Kidney epithelial cell (primary cell): ENCODE results near the gene TUBB6. TPM values are rescaled to one million over a fixed set of nuclear protein-coding genes. Genes with fewer than 3 reads are reported as not detected.

ENCODE experiments used
- DNase-seq: peaks from one replicate; pipeline ENCODE4 v3.0.0-alpha.2; 2010; ENCODE audit warnings: low read depth
- H3K27me3 ChIP-seq: 2 replicates; pipeline ENCODE4 v1.6.0; 2011; ENCODE audit warnings: low read length; ENCODE audit not compliant: control insufficient read depth, insufficient read depth
- H3K36me3 ChIP-seq: 2 replicates; pipeline ENCODE4 v1.5.1; 2011; ENCODE audit warnings: low read length; ENCODE audit not compliant: control insufficient read depth, insufficient read depth
- H3K4me3 ChIP-seq: 2 replicates; pipeline ENCODE4 v1.5.1; 2011; ENCODE audit warnings: low read depth, mild to moderate bottlenecking, control low read depth, low read length
- CTCF ChIP-seq: IDR thresholded peaks from 2 replicates; pipeline ENCODE4 v1.5.1; 2011; ENCODE audit warnings: mild to moderate bottlenecking, moderate library complexity, low read length, control low read depth, inconsistent platforms; ENCODE audit not compliant: insufficient read depth, poor library complexity, severe bottlenecking
- total RNA-seq: library from RNA; depleted of rRNA; stranded (reverse); fragments of >200 nt; gene quantifications from 2 replicates; pipeline ENCODE4 v1.2.3, GENCODE V29; 2015

The TUBB6 gene
- total RNA-seq, 1 donor from 2014 or later: 387 TPM

DNA sequence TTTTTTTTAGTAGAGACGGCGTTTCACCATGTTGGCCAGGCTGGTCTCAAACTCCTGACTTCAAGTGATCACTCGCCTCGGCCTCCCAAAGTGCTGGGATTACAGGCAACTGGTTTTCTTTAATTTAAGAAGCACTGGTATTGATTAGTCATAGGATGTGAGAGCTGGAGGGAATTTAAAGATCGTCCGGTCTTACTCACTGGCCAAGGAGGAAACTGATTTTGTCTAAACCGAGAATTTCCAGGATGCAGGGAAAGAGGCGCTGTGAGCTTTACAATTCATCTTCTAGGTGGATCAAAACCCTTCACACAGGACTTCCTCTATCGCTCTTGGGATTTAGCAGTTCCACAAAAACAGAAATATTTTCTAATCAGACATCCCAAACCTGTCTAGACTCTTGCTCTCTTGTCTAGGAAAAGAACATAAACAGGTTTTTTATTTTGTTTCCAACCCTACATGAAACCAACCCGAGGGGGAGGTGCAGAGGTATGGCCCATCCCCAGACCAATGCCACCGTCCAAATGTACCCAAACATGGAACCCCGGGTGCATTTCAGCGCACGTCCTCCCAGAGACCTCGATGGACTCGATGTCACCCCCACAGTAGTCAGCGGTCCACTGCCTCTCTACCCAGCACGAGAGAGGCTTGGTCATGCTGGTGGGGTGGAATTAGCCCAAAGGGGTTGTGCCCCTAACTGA lies 12.5 kb upstream of the TUBB6 start:
- no peak for TF ChIP-seq CTCF
- DNase-seq: no peak
- H3K36me3 ChIP-seq: no peaks in the 10 kb centered on the region

GRCh38 chr18:12296087-12296403 lies 12.0 kb upstream of the TUBB6 start:
- Histone ChIP-seq H3K4me3 (no peak overlapping the region), H3K27me3 (no peaks in the 10 kb centered on the region), H3K36me3 (no peaks in the 10 kb centered on the region)
- no peak for DNase-seq
- no peak for TF ChIP-seq CTCF

More for the DNA sequence above, 12.5 kb upstream of the TUBB6 start:
- no peak overlapping the region for H3K4me3 ChIP-seq
- H3K27me3 ChIP-seq: no peaks in the 10 kb centered on the region

DNA sequence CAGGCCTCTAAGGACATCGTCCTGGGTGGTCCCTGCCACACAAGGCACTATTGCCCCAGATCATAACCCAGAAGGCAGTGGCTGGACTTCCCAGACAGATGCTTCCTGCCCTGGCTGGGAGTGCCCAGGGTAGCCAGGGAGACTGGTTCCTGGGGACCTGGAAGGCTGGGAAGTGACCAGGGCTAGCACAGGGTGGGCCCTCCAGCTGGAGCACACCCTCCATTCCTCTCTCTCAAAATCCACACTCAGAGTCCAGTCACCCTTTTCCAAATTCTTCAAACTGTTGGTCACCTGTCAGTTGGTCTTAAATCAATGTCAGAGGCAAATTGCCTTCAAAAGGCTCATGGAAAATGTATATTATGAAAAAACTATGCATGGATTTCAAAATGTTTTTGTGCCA lies 11.6 kb upstream of the TUBB6 start:
- no peak for DNase-seq
- Histone ChIP-seq H3K4me3 (no peak overlapping the region), H3K27me3 (no peaks in the 10 kb centered on the region), H3K36me3 (no peaks in the 10 kb centered on the region)
- no peak for TF ChIP-seq CTCF

DNA sequence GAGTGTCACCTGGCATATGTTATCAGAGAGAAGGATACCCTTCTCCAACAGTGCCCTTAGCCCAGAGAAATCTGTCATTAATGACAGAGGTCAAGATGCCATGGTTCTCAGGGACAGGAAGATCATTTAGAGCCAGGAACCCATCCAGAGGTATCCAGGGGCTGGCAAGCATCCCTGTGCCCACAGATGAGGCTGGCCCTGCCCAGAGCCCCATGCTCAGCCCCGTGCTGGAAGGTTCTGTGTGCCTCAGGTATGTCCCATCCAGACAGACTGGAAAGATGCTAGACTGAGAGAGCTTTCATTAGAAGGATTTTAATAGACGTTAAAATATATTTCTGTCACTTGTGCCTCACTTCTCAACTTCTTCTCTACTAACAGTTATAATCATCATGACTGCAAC lies 8.2 kb upstream of the TUBB6 start:
- no peaks in the 10 kb centered on the region for H3K27me3 ChIP-seq
- no peak for TF ChIP-seq CTCF

DNA sequence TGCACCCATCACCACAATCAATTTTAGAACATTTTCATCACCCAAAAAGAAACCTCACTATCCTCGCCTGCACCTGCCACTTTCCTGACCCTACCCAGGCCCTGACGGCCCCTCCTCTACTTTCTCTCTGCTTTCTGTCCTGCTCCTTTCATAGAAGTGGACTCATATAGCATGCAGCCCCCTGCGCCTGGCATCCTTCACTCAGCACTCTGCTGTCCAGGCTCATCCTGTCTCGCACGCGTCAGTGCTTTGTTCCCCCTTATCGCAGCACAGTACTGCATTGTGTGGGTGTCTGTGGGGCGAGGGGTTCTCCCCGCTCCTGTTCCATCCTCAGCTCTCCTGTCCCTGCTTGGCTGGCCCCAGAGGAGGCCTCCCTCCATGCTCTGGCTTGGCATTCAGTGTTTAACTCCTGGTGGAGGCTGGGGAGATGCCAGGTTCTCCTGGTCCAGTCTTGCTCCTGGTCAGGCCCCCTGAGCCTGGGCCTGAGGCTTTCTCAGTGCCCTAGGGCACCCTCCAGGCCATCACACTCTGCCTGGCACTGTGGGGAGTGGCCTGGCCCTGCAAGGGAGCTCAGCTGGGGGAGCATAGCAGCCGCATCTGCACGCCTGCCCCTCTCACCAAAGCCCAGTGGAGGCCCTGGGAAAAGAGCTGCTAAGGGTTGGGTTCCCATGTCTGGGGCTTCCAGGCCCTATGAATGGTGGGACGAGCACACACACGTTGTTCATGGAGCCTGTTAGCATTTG lies 6.6 kb upstream of the TUBB6 start:
- Histone ChIP-seq H3K36me3 (no peaks in the 10 kb centered on the region), H3K4me3 (no peak overlapping the region), H3K27me3 (no peaks in the 10 kb centered on the region)
- DNase-seq: no peak
- no peak for TF ChIP-seq CTCF

More for the DNA sequence above, 8.2 kb upstream of the TUBB6 start:
- Histone ChIP-seq H3K4me3 (no peak overlapping the region), H3K36me3 (no peaks in the 10 kb centered on the region)
- no peak for DNase-seq
